ENCODE results near the gene MMP28.

The MMP28 gene

DNA sequence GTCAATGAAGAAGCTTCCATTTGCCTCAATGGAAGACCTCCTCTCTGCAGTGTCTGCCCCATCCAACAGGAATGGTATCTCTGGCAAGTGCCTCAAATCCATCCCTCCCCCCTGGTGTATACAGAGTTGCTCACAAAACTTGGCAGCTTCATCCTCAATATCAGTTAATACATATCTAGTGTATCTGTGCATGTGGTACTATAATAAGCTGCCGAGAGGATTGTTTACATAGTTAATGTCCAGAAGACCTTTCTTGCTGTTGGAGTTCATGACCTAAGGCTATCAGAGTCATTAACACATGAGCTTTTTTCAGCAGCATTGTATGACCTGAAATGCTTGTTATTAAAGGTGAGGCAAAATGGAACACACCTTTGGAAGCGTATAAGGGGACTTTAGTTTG is 78.0 kb downstream of the MMP28 start:
- no peak for DNase-seq

- DNase-seq: no peak
Observed at GRCh38 chr17:35716897-35717465, 78.5 kb downstream of the MMP28 start.

DNA sequence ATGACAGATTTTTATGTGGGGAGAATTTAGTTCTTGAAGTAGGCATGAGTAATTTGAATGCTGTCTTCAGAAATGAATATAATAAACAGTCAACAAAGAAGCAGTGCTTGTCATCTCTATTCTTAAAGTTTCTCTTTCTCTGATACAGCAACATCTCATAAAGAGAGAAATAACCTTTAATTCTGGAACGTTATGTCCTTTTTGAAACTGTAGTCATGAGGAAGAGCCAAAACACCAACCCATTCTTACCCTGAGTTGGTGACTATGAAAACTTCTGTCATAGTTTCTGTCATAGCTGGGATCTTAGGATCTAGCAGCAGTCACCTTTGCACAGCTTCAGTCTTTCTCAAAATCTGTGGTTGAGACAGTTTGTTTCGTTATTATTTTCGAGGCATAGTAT is 79.3 kb downstream of the MMP28 start:
- no peak for DNase-seq
